Pancreas (tissue), 10 donors: ENCODE measurements around the gene KHDC1L. TPM values are rescaled to one million over a fixed set of nuclear protein-coding genes. Genes with fewer than 3 reads are reported as not detected.
"Not testable (repeated sequence)": the region's sequence is repeated elsewhere in the genome, so short reads cannot be mapped to it uniquely, and the experiment has no call there.

Experiments
- ATAC-seq, 4 donors: fragments of 200-7000 bp; cut with Tn5 transposase; one replicate each; pipeline versions ENCODE4 v1.8.0 to v1.9.1; 2020; ENCODE audit warnings: mild to moderate bottlenecking in 4 of 4, moderate library complexity in 4 of 4
- DNase-seq, 6 donors: peaks; one replicate each; pipeline ENCODE4 v3.0.0-alpha.2; 2020
- FAIRE-seq: peaks from 2 replicates; lab custom pipeline; 2012; peaks lifted over from hg19 to GRCh38; lab: Jason Lieb, UNC
- H3K27ac ChIP-seq, 4 donors: fragments of 200-600 bp; sonication (generic); 1 replicate in 3 of 4; 2 replicates in 1 of 4; pipeline versions ENCODE4 v1.5.0 to v1.8.0; 2020
- H3K27me3 ChIP-seq, 4 donors: fragments of 200-600 bp; one replicate each; pipeline ENCODE4 v1.8.0; 2021
- H3K36me3 ChIP-seq, 3 donors: fragments of 200-600 bp; sonication (generic) in 1 of 3; one replicate each; pipeline versions ENCODE4 v1.5.0 to v1.8.0; 2020 to 2021
- H3K4me1 ChIP-seq, 3 donors: fragments of 200-600 bp; one replicate each; pipeline ENCODE4 v1.8.0; 2021
- H3K4me3 ChIP-seq, 4 donors: fragments of 200-600 bp; sonication (generic) in 2 of 4; one replicate each; pipeline versions ENCODE4 v1.5.0 to v1.8.0; 2020 to 2021
- H3K9me3 ChIP-seq, 4 donors: fragments of 200-600 bp; one replicate each; pipeline ENCODE4 v1.8.0; 2021
- WGBS, 2 donors: extraction: QIAGEN DNeasy Blood & Tissue Kit; methylation state at CpG; one replicate each; pipeline ENCODE4 v1.1.7; 2013; 5-methylcytosine and 5-hydroxymethylcytosine counted together
- intact Hi-C, 3 donors: fragments of 100-400 bp; cut with DNase I; formaldehyde crosslinking; loops; one replicate each; pipeline versions ENCODE4 v1.11.1 to v1.14.2; 2022
- polyA plus RNA-seq, 2 donors: library from polyadenylated mRNA; stranded (reverse); fragments of 200-250 nt; gene quantifications; one replicate each; pipeline ENCODE4 v1.2.3, GENCODE V29; 2013
- total RNA-seq, 6 donors: library from RNA; stranded (reverse); fragmentation: NEBNext Ultra II Directional in 4 of 6; extraction: Animal tissue kit (Norgen Biotek cat#: 25700) in 4 of 6; gene quantifications; one replicate each; pipeline versions ENCODE4 v1.2.1 to v1.2.4, GENCODE V29; 2021 to 2023
- TF ChIP-seq, protein P1 (sequence below), 4 donors: fragments of 200-600 bp; sonication (generic) in 3 of 4; IDR thresholded peaks; one replicate each; pipeline versions ENCODE4 v1.5.0 to v1.8.0; 2021; ENCODE audit warnings: antibody characterized with exemption in 4 of 4
- donor health status: healthy with polysubstance abuse.
- donor health status: DM: no; HTN: no; CAD: no; lungs with moderate emphysema.
- donor health status: DM: no; HTN: no; CAD: no.
- donor health status: control.
- donor health status: control.
- donor health status: Bipolar disorder and iron deficiency.
- donor health status: DM: yes; HTN: yes; CAD: no.
- donor health status: DM: no; HTN: no; CAD: no.
- donor health status: DM: no; HTN: no; CAD: no.
- donor health status: DM: yes; HTN: yes; CAD: no.

KHDC1L gene
- total and polyA plus RNA-seq, 8 donors, result 0.28 to 0.38 TPM; not detected in 6

DNA sequence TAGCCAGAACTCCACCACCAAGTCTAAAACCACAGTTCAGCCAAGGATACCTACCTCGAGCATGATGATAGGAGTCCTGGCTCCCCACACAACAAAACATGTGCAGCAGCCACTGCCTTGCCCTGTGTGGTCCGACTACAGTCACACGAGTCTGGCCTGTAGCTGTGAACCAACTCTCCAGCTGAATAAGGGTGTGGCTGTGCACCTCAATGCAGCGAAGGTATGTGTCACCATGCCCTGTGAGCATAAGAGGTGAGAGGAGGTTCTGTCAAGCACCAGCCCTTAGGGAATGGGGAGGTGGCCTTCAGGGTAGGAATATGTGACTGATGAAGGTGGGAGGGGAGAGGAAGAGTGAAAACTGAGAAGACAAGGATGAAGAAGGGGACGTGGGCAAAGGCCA is 16.7 kb upstream of the KHDC1L start:
- H3K4me3 ChIP-seq, result no peak overlapping the region
- intact Hi-C loops, result no loop called here
- no peaks in the 10 kb centered on the region for H3K36me3 ChIP-seq
- DNase-seq (no peak), ATAC-seq (no peak), FAIRE-seq (no peak)
- no peak overlapping the region for H3K27ac ChIP-seq
- 79 to 82% methylated on average over 5 of the region's 5 CpGs for WGBS, 2 donors
- TF ChIP-seq, protein P1, sequence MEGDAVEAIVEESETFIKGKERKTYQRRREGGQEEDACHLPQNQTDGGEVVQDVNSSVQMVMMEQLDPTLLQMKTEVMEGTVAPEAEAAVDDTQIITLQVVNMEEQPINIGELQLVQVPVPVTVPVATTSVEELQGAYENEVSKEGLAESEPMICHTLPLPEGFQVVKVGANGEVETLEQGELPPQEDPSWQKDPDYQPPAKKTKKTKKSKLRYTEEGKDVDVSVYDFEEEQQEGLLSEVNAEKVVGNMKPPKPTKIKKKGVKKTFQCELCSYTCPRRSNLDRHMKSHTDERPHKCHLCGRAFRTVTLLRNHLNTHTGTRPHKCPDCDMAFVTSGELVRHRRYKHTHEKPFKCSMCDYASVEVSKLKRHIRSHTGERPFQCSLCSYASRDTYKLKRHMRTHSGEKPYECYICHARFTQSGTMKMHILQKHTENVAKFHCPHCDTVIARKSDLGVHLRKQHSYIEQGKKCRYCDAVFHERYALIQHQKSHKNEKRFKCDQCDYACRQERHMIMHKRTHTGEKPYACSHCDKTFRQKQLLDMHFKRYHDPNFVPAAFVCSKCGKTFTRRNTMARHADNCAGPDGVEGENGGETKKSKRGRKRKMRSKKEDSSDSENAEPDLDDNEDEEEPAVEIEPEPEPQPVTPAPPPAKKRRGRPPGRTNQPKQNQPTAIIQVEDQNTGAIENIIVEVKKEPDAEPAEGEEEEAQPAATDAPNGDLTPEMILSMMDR (IDR thresholded peaks at IDR 0.05), result no peak
- no peaks in the 10 kb centered on the region for H3K27me3 ChIP-seq
- H3K9me3 ChIP-seq, result no peaks in the 10 kb centered on the region
- H3K4me1 ChIP-seq, result no peaks in the 10 kb centered on the region

DNA sequence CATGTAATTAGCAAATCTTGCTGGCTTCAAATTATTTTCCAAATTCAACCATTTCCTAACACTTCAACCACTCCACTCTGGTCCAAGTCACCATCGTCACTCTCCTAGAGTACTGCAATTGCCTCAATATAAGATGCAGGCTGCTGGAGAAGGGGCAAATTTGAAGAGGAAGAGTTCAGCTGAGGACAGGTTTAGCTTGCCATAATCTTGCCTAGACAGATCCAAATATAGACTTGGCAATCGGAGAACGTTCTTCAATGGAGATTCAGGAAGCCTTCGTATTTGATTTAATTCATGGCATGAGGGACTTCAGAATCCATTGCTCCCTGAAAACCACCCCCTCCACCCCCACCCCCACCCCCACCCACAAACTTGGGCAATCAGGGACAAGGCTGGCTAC is 15.4 kb upstream of the KHDC1L start:
- Histone ChIP-seq H3K4me3 (no peak overlapping the region), H3K27me3 (no peaks in the 10 kb centered on the region), H3K9me3 (no peaks in the 10 kb centered on the region), H3K36me3 (no peaks in the 10 kb centered on the region), H3K4me1 (no peaks in the 10 kb centered on the region), H3K27ac (no peak overlapping the region)
- ATAC-seq (no peak), FAIRE-seq (no peak), DNase-seq (no peak)
- TF ChIP-seq, protein P1 (IDR thresholded peaks at IDR 0.05), result no peak
- WGBS, 2 donors, result 62 to 74% methylated on average over 4 of the region's 4 CpGs
- intact Hi-C loops, result no loop called here

DNA sequence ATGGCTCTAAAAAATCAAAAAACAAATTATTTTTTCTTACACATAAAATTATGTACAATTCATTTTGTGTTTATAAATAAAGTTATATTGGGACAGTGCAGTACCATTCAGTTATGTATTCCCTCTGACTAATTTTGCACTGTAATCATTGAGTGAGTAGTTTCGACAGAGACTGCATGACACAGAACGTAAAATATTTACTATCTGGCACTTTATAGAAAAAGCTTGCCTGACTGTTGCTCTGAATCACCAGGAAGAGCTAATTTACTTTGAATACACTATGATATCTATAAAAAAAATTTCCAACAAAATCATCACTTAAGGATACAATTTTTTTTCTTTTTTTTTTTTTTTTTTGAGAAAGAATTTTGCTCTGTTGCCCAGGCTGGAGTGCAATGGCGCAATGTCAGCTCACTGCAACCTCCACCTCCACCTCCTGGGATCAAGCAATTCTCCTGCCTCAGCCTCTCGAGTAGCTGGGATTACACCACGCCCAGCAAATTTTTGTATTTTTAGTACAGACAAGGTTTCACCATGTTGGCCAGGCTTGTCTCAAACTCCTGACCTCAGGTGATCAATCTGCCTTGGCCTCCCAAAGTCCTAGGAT is 11.0 kb upstream of the KHDC1L start:
- Histone ChIP-seq H3K4me3 (no peak overlapping the region), H3K36me3 (no peaks in the 10 kb centered on the region), H3K9me3 (no peaks in the 10 kb centered on the region), H3K27ac (no peak overlapping the region), H3K4me1 (no peaks in the 10 kb centered on the region), H3K27me3 (no peaks in the 10 kb centered on the region)
- no peak for FAIRE-seq
- 90 to 96% methylated on average over 5 of the region's 5 CpGs for WGBS, 2 donors
- intact Hi-C loops, result no loop called here
- no peak for ATAC-seq
- DNase-seq, result no peak
- TF ChIP-seq, protein P1 (IDR thresholded peaks at IDR 0.05), result no peak

DNA sequence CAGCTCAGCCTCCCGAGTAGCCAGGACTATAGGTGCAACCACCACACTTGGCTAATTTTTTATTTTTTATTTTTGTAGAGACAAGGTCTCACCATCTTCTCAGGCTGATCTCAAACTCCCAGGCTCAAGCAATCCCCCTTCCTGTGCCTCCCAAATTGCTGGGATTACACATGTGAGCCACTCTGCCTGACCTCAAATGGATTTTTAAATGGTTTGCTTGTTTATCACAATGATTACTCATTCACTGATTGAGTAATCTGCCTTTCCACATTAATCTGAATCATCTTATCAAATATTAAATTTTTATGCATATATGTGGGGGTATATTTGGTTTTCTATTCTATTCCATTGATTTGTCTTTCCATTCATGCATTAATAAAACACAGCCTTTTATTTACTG is 9.4 kb upstream of the KHDC1L start:
- Histone ChIP-seq H3K4me1 (no peaks in the 10 kb centered on the region), H3K27me3 (no peaks in the 10 kb centered on the region), H3K27ac (no peak overlapping the region), H3K36me3 (no peaks in the 10 kb centered on the region), H3K9me3 (no peaks in the 10 kb centered on the region), H3K4me3 (no peak overlapping the region)
- no peak for ATAC-seq
- no peak for FAIRE-seq
- no peak for DNase-seq
- TF ChIP-seq, protein P1 (IDR thresholded peaks at IDR 0.05), result no peak
- WGBS, 2 donors, result 84 to 100% methylated on average over 1 of the region's 1 CpG
- intact Hi-C loops, result no loop called here

DNA sequence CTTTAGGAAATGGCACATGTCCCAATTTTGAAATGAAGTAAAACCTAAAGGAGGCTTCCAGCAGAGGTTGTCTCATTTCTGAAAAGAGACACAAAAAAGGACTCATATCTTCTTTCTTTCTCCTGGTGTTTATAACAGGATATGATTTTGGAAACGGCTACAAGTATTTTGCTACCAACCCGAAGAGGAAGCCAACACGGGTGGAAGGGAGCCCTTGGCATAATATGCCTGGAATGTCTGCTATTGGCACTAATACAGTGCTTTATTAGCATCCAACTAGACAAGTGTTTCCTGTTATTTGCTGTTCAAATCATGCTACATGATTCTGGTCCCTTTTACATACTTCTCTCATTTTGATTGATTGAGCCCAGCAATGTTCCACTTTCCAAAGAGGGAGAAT is 8.7 kb upstream of the KHDC1L start:
- H3K27ac ChIP-seq, H3K27me3 ChIP-seq, ATAC-seq, H3K9me3 ChIP-seq, intact Hi-C loops, DNase-seq, H3K36me3 ChIP-seq, H3K4me3 ChIP-seq, FAIRE-seq, H3K4me1 ChIP-seq: not testable (repeated sequence)
- 38 to 52% methylated on average over 3 of the region's 3 CpGs for WGBS, 2 donors
